ENCODE results near the gene ZYX.

The ZYX gene

GRCh38 chr7:143434660-143435059 is 53.5 kb downstream of the ZYX start:
- H3K36me3 Mint-ChIP-seq (ENCODE audit: insufficient read depth), result peaks cover 4% of the 10 kb centered on the region
- H3K4me3 Mint-ChIP-seq, result no peak overlapping the region
- DNase-seq, result no peak
- H3K4me1 Mint-ChIP-seq (ENCODE audit: low read depth in 2 of 2), result peaks cover 0 to 3% of the 10 kb centered on the region in 2 donors
- H3K27me3 Mint-ChIP-seq, result peaks cover 30 to 35% of the 10 kb centered on the region in 2 donors
- H3K27ac Mint-ChIP-seq, result no peak overlapping the region
- no peak for ATAC-seq (replicated peaks)
- no peaks in the 10 kb centered on the region for H3K9me3 Mint-ChIP-seq

- Mint-ChIP-seq H3K27ac (no peak overlapping the region), H3K9me3 (no peaks in the 10 kb centered on the region), H3K36me3 (ENCODE audit: insufficient read depth) (no peaks in the 10 kb centered on the region), H3K27me3 (peaks cover 30 to 35% of the 10 kb centered on the region in 2 donors), H3K4me1 (ENCODE audit: low read depth in 2 of 2) (peaks cover 0 to 3% of the 10 kb centered on the region in 2 donors), H3K4me3 (no peak overlapping the region)
- DNase-seq (no peak), ATAC-seq (replicated peaks) (no peak)
Observed at GRCh38 chr7:143435266-143435665, 54.1 kb downstream of the ZYX start.

GRCh38 chr7:143436325-143436946 is 55.3 kb downstream of the ZYX start:
- Mint-ChIP-seq H3K36me3 (ENCODE audit: insufficient read depth) (no peaks in the 10 kb centered on the region), H3K27me3 (peaks cover 23 to 35% of the 10 kb centered on the region in 2 donors), H3K9me3 (no peaks in the 10 kb centered on the region), H3K27ac (no peak overlapping the region), H3K4me3 (no peak overlapping the region), H3K4me1 (ENCODE audit: low read depth in 2 of 2) (peaks cover 0 to 3% of the 10 kb centered on the region in 2 donors)
- no peak for DNase-seq
- no peak for ATAC-seq (replicated peaks)

- ATAC-seq (replicated peaks) (no peak), DNase-seq (no peak)
- H3K27me3 Mint-ChIP-seq, result peaks cover 25 to 35% of the 10 kb centered on the region in 2 donors
- H3K4me1 Mint-ChIP-seq (ENCODE audit: low read depth in 2 of 2), result peaks cover 0 to 3% of the 10 kb centered on the region in 2 donors
- H3K27ac Mint-ChIP-seq, result no peak overlapping the region
- H3K4me3 Mint-ChIP-seq, result no peak overlapping the region
- H3K36me3 Mint-ChIP-seq (ENCODE audit: insufficient read depth), result no peaks in the 10 kb centered on the region
- H3K9me3 Mint-ChIP-seq, result no peaks in the 10 kb centered on the region
Observed at GRCh38 chr7:143437578-143437977, 56.4 kb downstream of the ZYX start.

- Mint-ChIP-seq H3K4me3 (no peak overlapping the region), H3K27me3 (peaks cover 13 to 25% of the 10 kb centered on the region in 2 donors), H3K27ac (no peak overlapping the region), H3K36me3 (ENCODE audit: insufficient read depth) (no peaks in the 10 kb centered on the region), H3K9me3 (no peaks in the 10 kb centered on the region), H3K4me1 (ENCODE audit: low read depth in 2 of 2) (peaks cover 0 to 3% of the 10 kb centered on the region in 2 donors)
- DNase-seq (no peak), ATAC-seq (replicated peaks) (no peak)
Observed at GRCh38 chr7:143439866-143440265, 58.7 kb downstream of the ZYX start.

All from effector memory CD8-positive, alpha-beta T cell (primary cell).